HG02588 (cell line): ENCODE measurements around the gene CFHR2.
"Not testable (repeated sequence)": the region's sequence is repeated elsewhere in the genome, so short reads cannot be mapped to it uniquely, and the experiment has no call there.

ENCODE experiments used
- ATAC-seq: cut with Tn5 transposase; IDR thresholded peaks from one replicate; pipeline ENCODE4 v1.9.1; 2021; ENCODE audit warnings: mild to moderate bottlenecking, moderate library complexity; ENCODE audit not compliant: unreplicated experiment

Gene CFHR2

DNA sequence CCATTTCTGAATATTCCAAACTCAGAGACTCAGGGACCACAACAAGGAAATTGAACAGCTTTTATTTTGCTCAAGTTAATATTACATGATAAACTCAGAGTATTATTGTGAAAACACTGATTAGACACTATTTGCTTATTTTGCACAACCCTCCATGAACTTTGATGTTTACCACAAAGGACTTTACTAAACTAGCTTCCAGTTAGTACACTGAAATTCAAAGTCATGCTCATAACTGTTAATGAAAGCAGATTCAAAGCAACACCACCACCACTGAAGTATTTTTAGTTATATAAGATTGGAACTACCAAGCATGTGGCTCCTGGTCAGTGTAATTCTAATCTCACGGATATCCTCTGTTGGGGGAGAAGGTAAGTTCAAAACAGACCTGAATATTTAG, at the start of gene CFHR2:
TSS of gene CFHR2 (plus strand) at position 171 of the 400 bp plus-strand sequence. CDS start at position 314, 143 bp downstream.
- ATAC-seq: not testable (repeated sequence)

DNA sequence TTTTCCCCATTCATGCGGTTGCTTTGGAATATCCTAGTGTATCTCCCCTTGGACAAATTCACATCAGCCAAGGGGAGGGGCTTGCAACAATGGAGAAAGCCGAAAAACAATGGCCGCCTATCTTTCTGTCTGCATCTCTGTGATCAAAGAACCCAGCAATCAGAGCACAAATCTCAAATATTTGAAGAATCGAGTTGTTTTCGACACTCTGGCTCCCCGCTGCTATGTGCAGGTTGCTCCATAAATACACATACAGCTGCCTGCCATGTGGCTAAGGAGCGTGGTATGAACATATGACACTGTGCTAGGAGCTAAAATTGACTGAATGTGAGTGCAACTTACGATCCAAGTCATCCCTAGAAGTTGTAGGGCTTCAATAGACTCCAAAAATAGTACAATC, 47.2 kb upstream of the CFHR2 start:
- ATAC-seq: no peak

DNA sequence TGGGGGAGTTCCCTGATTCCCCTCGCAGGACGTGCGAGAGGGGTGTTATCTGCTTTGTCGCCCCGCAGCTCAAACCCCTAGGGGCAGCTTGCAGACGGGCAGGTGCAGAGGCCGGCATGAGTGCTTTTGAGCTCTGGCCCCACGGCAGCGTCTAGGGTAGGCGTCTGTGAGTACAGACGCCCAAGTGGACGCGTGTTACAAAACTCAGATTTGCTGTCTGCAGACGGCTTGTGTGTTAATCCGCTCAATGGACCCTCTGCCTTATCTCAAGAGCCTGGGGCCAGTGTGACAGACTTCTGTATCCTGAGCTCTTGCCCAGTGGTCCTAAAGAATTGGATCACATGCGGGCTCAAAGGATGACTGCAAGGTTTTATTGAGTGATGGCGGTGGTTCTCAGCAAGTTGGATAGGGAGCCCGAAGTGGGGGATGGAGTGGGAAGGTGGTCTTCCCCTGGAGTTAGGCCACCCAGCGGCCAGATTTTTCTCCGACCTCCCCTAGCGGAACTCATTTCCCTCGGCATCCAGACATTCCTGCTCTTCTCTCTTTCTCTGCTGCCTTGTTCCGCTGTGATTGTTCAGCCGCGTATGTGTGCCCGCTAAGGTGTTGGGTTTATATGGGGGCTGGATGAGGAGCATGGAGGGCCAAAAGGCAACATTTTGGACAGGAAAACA, 46.2 kb upstream of the CFHR2 start:
- no peak for ATAC-seq

DNA sequence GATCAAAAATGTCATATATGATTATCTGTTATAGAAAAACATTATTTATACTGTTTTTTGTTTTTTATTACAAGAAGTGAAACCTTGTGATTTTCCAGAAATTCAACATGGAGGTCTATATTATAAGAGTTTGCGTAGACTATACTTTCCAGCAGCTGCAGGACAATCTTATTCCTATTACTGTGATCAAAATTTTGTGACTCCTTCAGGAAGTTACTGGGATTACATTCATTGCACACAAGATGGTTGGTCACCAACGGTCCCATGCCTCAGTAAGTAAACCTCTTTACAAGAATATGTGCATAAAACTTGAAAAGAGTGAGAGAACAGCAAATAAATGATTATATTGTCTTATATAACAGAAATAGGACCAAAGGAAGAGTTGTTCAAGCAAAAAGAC, 41.2 kb upstream of the CFHR2 start:
- no peak for ATAC-seq

DNA sequence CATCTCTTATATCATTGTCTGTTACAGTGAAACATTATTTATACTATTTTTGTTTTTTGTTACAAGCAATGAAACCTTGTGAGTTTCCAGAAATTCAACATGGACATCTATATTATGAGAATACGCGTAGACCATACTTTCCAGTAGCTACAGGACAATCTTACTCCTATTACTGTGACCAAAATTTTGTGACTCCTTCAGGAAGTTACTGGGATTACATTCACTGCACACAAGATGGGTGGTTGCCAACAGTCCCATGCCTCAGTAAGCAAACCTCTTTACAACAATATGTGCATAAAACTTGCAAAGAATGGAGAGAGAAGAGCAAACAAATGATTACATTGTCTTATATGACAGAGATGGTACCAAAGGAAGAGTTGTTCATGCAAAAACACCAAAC, 33.3 kb upstream of the CFHR2 start:
- no peak for ATAC-seq

DNA sequence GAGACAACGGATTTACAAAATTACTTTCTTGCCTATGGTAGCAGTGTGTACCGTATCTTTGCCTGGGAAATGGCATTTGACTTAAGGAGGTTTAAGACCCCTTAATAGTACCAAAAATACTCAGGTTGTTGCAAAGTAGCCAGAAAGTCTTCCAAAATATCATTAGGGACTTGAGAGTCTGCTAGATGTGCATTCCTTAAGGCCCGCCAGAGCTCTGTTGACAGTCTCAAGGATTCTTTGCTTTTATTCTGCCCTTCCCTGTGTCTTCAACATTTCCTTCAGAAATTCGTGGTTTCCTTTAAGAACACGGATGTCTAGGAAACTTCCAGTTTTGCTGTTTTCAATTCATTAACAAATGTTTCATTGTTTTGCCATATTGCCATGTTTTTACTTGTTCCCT, 31.3 kb upstream of the CFHR2 start:
- not testable (repeated sequence) for ATAC-seq

DNA sequence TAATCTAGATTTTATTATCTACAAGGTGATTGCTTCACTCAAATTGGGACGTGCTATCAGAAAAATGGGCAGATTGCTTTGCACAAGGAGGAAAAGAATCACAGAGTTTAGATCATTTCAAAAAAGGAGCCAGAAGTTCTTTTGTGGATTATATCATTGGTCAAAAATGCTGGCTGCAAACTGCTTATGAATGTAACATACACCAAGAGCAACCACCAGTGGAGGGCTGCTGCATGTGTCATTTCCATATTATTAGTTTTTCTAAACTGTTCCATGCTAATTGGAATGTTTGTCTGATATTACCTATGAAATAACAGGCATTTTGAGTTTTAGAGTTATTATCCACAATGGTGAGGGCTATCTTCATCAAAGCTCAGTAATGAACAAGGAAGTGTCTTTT, 16.7 kb upstream of the CFHR2 start:
- ATAC-seq: not testable (repeated sequence)

DNA sequence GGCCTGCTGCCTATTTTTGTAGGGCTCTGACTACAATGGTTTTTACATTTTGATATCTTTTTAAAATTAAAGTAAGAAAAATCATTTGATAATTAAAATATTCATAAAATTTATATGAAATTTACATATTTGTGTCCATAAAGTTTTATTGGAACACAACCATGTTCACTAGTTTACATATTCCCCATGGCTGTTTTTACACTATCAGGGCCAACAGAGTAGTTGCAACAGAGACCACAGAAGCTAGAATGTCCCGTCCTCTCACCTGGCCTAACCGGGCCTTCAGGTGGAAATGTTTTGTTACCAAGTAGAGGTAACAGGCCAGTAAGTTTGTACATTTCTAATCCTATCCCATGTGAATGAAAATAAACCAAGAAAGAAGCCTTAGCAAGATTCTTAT, 10.7 kb upstream of the CFHR2 start:
- ATAC-seq: not testable (repeated sequence)

DNA sequence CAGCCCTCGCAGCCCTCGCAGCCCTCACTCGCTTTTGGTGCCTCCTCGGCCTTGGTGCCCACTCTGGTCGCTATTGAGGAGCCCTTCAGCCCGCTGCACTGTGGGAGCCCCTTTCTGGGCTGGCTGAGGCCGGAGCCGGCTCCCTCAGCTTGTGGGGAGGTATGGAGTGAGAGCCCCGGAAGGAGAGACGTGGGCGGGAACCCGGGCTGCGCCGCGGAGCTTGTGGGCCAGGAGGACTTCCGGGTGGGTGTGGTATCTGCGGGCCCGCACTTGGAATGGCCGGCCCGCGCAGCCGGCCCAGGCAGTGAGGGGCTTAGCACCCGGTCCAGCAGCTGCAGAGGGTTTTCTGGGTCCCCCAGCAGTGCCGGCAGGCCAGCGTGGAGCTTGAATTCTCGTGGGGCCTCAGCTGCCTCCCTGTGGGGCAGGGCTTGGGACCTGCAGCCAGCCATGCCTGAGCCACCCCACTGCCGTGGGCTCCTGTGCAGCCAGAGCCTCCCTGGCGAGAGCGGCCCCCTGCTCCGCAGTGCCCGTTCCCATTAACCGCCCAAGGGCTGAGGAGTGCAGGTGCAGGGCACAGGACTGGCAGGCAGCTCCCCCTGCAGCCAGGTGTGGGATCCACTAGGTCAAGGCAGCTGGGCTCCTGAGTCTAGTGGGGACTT, 9.9 kb upstream of the CFHR2 start:
- no peak for ATAC-seq

DNA sequence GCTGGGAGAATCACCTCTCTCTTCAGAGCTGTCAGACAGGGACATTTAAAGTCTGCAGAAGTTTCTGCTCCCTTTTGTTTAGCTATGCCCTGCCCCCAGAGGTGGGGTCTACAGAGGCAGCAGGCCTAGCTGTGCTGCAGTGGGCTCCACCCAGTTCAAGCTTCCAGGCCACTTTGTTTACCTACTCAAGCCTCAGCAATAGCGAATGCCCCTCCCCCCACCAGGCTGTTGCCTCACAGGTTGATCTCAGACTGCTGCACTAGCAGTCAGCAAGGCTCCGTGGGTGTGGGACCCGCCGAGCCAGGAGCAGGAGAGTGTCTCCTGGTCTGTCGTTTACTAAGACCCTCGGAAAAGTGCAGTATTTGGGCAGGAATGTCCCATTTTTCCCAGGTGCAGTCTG, 2.1 kb upstream of the CFHR2 start:
- ATAC-seq: not testable (repeated sequence)

DNA sequence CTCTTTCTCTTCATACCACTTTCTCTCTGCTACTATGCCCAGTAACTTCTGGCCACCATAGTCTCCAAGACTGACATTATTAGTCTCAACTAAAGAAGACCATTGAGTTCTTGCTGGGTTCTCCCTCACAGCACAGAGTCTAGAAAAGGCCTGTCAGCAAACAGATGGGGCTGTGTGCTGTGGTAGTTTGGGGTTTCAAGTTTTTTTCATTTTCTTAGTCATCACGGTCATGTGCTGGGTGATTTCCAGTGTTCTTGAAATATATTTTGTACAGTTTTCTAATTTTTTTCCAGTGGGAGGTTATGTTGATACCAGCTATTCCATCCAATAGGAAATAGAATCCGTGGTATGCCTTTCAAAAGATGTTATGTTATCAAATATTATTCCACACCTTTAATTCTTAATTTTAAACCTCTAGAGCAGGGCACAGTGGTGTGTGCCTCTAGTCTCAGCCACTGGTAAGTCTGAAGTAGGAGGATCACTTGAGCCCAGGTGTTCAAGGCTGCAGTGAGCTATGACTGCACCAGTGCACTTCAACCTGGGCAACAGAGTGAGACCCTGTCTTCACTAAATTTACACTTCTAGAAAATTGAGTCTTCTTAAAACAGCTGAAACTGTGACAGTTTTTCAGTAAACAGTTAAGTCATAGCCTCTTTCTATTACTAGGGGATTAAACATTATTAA, 8.3 kb downstream of the CFHR2 start:
- peak; percentile 94 for ATAC-seq

DNA sequence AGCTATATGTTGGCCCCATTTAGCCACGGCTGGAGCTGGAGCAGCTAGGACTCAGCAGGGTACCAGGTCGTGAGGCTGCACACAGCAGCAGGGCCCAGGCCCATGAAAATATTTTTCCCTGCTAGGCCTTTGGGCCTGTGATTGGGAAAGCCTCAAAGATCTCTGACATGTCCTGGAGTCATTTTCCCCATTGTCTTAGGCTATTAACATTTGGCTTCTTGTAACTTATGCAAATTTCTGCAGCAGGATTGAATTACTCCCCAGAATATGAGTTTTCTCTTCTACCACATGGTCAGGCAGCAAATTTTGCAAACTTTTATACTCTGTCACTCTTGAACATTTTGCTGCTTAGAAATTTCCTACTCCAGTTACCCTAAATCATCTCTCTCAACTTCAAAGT, 11.2 kb downstream of the CFHR2 start:
- ATAC-seq: no peak

DNA sequence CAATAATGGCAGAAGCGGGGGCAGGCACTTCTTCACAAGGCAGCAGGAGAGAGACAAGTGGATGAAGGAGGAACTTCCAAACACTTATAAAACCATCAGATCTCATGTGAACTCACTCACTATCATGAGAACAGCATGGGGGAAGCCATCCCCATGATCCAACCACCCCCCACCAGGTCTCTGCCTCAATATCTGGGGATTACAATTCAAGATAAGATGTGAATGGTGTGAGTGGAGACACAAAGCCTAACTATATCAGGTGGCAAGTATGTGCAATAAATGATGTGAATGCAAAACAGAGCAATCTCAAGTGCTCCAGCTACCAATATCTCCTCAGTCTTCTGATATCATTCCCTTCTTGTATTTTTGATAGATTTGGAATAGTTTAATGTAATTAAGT, 12.4 kb downstream of the CFHR2 start:
- no peak for ATAC-seq

DNA sequence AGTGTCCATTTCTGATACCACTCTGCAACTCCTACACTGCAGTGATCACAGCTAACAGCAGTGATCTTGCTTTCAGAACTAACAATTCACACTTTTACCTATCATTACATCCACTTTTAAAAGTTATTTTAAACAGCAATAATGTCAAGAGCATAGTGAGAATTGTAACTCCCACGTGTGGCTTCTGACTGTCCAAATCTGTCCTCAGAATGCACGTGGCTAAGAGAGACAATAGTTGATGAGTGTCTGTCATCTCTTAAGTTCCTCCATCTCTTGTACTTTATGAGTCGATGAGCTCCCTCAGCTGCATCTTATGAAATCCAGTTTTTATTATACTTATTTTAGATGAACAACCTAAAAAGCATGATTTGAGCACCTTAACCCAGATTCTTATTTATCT, 17.3 kb downstream of the CFHR2 start:
- ATAC-seq: peak; percentile 58

DNA sequence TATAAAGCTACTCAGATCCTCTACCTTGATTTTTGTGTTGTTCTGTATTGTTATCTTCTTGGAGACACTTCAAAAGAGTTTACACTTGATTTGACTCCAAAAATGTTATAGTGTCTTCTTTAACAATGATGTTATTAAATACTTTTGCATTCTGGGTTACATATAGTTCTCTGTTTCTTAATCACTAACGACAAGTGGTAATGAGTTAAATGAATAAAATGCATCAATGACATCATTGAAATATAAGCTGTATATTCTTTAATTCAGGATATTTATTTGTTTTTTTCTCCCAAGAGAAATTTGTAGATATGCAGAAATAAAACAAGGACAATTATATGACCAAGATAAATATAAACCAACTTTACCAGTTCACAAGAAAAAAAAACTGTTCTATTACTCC, 26.6 kb downstream of the CFHR2 start:
- ATAC-seq: no peak

DNA sequence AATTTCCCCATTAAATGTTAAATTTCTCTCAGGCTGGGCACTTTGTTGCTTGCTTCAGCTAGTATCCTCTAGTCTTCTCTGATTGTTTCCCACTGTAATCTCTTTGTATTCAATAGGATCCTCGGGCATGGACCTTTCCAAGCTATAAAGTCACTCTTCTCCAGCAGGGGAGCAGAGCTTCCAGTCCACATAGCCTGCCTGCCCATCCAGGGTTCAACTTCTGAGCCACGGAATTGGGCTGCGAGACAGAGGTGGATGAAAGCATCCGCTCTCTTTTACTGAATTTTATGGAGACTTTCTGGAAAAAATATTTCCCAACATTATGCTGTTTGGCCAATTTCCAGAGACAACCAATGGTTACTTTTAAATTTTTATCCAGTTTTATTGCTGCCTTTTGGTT, 32.7 kb downstream of the CFHR2 start:
- ATAC-seq: no peak

DNA sequence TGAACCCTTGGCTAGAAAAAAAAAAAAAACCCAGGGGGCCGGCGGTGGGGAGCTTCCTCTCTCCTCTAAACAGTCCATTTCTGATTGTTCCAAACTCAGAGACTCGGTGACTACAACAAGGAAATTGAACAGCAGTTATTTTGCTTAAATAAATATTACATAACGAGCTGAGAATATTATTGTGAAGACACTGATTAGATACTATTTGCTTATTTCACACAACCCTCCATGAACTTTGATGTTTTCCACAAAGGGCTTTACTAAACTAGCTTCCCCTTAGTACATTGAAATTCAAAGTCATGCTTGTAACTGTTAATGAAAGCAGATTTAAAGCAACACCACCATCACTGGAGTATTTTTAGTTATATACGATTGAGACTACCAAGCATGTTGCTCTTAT, 33.7 kb downstream of the CFHR2 start, which contains the start of gene CFHR5:
TSS of gene CFHR5 (plus strand) at position 279 of the 400 bp plus-strand sequence. CDS start at position 388, 109 bp downstream.
- ATAC-seq: no peak

DNA sequence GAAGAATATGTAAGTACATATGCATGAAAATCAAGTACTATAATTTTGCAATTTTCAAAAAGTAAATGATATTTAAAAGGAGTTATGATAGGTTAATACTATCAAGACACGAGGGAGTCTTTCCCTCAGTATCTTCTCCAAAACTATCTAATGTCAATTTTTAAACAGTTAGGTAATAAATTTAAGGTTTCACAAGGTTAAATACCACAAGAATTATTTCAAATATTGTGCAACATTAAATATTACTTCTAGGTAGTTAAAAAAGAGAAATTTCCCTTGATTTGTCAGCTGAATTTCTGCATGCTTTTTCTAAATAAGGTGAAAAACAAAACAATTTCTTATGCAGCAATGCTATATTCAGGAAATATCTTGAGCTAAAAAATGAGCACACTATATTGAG, 37.3 kb downstream of the CFHR2 start:
- no peak for ATAC-seq

DNA sequence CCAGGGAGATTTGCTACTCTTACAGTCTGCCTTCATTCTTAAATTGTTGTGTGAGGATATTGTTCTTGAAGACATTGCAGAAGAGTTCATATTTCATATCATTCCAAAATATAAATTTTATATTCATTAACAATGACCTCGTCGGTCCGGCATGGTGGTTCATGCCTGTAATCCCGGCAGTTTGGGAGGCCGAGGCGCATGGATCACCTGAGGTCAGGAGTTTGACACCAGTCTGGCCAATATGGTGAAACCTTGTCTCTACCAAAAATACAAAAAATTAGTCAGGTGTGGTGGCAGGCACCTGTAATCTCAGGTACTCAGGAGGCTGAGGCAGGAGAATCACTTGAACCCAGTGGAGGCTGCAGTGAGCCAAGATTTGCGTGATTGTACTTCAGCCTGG, 38.7 kb downstream of the CFHR2 start:
- ATAC-seq: not testable (repeated sequence)

DNA sequence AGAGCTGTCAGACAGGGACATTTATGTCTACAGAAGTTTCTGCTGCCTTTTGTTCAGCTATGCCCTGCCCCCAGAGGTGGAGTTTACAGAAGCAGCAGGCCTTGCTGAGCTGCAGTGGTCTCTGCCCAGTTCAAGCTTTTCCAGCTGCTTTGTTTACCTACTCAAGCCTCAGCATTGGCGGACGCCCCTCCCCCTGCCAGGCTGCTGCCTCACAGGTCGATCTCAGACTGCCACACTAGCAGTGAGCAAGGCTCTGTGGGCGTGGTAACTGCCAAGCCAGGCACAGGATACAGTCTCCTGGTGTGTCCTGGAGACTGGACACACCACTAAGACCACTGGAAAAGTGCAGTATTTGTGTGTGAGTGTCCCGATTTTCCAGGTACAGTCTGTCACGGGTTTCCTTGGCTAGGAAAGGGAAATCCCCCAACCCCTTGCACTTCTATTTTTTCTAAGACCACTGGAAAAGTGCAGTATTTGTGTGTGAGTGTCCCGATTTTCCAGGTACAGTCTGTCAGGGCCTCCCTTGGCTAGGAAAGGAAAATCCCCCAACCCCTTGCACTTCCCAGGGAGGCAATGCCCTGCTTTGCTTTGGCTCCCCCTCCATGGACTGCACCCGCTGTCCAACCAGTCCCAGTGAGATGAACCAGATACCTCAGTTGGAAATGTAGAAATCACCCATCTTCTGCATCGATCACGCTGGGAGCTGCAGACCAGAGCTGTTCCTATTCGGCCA, 48.5 kb downstream of the CFHR2 start:
- ATAC-seq: not testable (repeated sequence)

DNA sequence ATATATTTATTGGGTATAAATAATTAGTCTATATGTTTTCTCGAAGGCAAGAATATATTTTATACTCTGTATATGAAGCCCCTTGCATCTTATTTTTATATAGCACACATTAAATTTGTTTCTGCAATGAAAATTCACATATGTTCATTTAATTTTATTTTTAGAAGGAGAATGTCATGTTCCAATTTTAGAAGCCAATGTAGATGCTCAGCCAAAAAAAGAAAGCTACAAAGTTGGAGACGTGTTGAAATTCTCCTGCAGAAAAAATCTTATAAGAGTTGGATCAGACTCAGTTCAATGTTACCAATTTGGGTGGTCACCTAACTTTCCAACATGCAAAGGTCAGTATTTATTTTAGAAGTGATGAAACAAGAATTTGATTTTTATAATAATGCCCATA, 50.4 kb downstream of the CFHR2 start:
- no peak for ATAC-seq
